Mucosa of rectum (tissue), 2 donors: ENCODE results near the gene WSCD1.

Experiments used
- H3K27ac ChIP-seq, 2 donors: one replicate each; pipeline ENCODE4 v1.7.0; 2013; ENCODE audit warnings: inconsistent platforms in 2 of 2, low read depth in 2 of 2, low read length in 2 of 2
- H3K27me3 ChIP-seq, 2 donors: one replicate each; pipeline ENCODE4 v1.7.0; 2013; ENCODE audit warnings: low read length in 2 of 2; ENCODE audit not compliant: control insufficient read depth in 2 of 2, insufficient read depth in 2 of 2
- H3K36me3 ChIP-seq, 2 donors: one replicate each; pipeline ENCODE4 v1.7.0; 2013; ENCODE audit warnings: low read length in 2 of 2; ENCODE audit not compliant: control insufficient read depth in 2 of 2, insufficient read depth in 2 of 2
- H3K4me1 ChIP-seq, 2 donors: one replicate each; pipeline ENCODE4 v1.7.0; 2013; ENCODE audit warnings: low read length in 2 of 2, mild to moderate bottlenecking in 1 of 2; ENCODE audit not compliant: control insufficient read depth in 2 of 2, insufficient read depth in 2 of 2
- H3K4me3 ChIP-seq, 2 donors: one replicate each; pipeline ENCODE4 v1.7.0; 2013; ENCODE audit warnings: low read length in 2 of 2
- H3K9ac ChIP-seq, 2 donors: one replicate each; pipeline ENCODE4 v1.7.0; 2013; ENCODE audit warnings: low read length in 2 of 2, low read depth in 1 of 2, mild to moderate bottlenecking in 1 of 2
- H3K9me3 ChIP-seq, 2 donors: one replicate each; pipeline ENCODE4 v1.7.0; 2013; ENCODE audit warnings: low read length in 2 of 2; ENCODE audit not compliant: control insufficient read depth in 2 of 2
- donor health status: healthy.
- donor health status: Normal muscosa, but diverticular disease.

WSCD1 gene

DNA sequence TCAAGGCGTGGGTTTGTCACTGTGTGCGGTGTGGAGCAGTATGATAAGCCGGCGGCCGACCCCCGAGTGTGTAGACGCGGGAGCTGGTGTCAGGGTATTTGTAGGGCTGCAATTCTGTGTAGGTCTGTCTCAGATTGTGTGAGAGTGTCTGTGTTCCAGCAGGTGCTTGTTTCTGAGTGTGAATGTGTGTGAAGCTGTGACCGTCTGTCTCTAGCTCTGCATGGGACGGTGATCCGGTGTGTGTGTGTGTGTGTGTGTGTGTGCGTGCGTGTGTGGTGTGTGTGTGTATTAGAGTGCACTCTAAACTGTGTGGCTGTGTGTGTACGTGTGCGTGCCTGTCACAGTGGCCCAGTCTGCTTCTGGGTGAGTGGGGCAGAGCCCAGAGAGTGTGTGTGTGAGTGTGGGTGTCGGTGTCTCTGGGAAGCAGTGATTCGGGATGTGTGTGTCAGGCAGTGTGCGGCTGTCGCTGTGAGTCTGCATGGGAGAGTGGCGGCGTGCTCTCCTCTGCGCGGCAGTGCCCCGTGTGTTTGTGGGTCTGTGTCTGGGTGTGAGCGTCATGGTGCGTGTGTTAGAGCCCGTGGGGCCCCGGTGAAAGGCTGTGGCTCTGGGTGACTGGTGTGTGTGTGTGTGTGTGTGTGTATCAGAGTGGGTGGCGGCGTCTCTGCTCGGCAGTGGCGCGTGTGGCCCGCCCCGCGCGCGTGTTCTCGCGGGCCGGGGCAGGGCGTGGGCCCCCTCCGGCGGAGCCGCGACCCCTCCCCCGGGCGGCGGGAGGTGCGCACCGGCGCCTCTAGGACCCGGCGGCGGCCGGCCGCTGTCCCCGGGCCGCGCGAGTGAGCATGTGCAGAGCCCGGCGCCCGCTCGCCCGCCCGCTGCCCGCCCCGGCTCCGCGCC is at the start of gene WSCD1:
WSCD1 (plus strand) TSS at position 841 of the 891 bp plus-strand sequence. CDS start 10,280 bp downstream, outside the sequence.
- H3K27me3 ChIP-seq: peaks cover 18 to 20% of the 10 kb centered on the region in 2 donors
- H3K9ac ChIP-seq: peak within 1 kb of the TSS; percentile 13 to 47
- H3K27ac ChIP-seq: peak within 1 kb of the TSS in 1 of 2 donors; percentile 43
- peaks cover 3 to 9% of the 10 kb centered on the region in 2 donors for H3K4me1 ChIP-seq
- no peaks in the 10 kb centered on the region for H3K36me3 ChIP-seq
- no peaks in the 10 kb centered on the region for H3K9me3 ChIP-seq
- H3K4me3 ChIP-seq: peak within 1 kb of the TSS; percentile 66 to 81

- Histone ChIP-seq H3K27me3 (peaks cover 7 to 8% of the 10 kb centered on the region in 2 donors), H3K4me1 (no peaks in the 10 kb centered on the region), H3K9ac (no peak overlapping the region), H3K36me3 (no peaks in the 10 kb centered on the region), H3K4me3 (no peak overlapping the region), H3K9me3 (no peaks in the 10 kb centered on the region), H3K27ac (no peak overlapping the region)
These were observed 49.2 kb upstream of the WSCD1 start for GRCh38 chr17:6021011-6021400.

- H3K9ac ChIP-seq: no peak overlapping the region
- no peaks in the 10 kb centered on the region for H3K36me3 ChIP-seq
- H3K27ac ChIP-seq: no peak overlapping the region
- no peak overlapping the region for H3K4me3 ChIP-seq
- no peaks in the 10 kb centered on the region for H3K4me1 ChIP-seq
- no peaks in the 10 kb centered on the region for H3K9me3 ChIP-seq
- H3K27me3 ChIP-seq: peaks cover 7 to 8% of the 10 kb centered on the region in 2 donors
These were observed 48.6 kb upstream of the WSCD1 start for GRCh38 chr17:6021627-6022026.

- Histone ChIP-seq H3K9me3 (no peaks in the 10 kb centered on the region), H3K4me3 (no peak overlapping the region), H3K4me1 (no peaks in the 10 kb centered on the region), H3K27me3 (peaks cover 4 to 8% of the 10 kb centered on the region in 2 donors), H3K27ac (no peak overlapping the region), H3K36me3 (no peaks in the 10 kb centered on the region), H3K9ac (no peak overlapping the region)
These were observed 46.9 kb upstream of the WSCD1 start for GRCh38 chr17:6023036-6023831.

- Histone ChIP-seq H3K27ac (no peak overlapping the region), H3K9me3 (no peaks in the 10 kb centered on the region), H3K9ac (no peak overlapping the region), H3K4me1 (no peaks in the 10 kb centered on the region), H3K36me3 (no peaks in the 10 kb centered on the region), H3K27me3 (peaks cover 4 to 7% of the 10 kb centered on the region in 2 donors), H3K4me3 (no peak overlapping the region)
These were observed 45.6 kb upstream of the WSCD1 start for GRCh38 chr17:6024576-6024975.

DNA sequence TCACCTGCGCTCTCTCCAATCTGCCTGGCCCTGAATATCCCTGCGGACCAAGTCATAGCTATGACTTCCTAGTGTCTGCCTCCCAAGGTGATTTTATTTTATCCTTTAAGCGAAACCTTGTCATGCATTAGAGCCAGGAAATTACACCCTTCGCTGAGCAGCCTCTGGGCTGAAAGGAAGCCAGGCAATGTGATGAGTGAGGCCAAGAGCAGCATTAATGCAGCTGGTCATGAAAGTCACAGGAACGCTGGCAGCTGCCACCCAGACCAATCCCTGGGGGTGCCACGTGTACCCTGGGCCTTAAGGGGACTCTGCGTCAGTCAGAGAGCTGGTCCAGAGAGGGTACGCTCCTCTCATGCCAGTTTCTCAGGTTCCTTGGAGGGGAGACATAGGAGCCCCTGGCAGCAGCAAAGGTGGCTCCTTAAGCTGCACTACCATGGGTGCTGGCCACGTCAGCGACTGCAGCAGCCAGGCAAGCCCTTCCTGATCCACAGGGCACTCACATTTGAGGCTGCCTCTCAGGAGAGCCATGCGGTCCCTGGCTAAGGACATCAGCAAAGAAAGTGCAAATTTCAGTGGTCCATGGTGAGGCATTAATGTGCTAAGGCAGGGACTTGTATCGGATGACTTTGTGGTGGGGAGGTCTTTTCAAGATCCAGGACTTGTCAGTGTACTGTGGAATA is 42.7 kb upstream of the WSCD1 start:
- Histone ChIP-seq H3K36me3 (no peaks in the 10 kb centered on the region), H3K9ac (no peak overlapping the region), H3K9me3 (no peaks in the 10 kb centered on the region), H3K27me3 (peaks cover 2 to 4% of the 10 kb centered on the region in 2 donors), H3K4me1 (no peaks in the 10 kb centered on the region), H3K27ac (no peak overlapping the region), H3K4me3 (no peak overlapping the region)

DNA sequence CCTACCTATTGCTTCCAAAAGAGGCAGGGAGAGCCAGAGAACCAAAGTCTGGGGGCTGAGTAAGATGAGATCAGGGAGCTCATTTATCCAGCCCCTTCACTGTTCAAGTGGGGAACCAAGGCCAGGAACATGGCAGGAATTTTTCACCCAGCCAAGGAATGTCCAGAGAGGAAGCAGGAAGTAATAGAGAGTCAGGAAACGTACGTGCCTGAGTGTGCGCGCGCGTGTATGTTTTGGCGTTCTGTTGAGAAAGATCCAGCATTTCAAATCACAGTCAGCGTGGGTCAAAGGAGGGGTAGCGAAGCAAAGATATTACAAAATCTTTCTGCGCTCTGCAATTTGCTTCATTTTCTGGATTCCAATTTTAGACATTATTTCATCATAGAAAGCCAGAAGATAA is 41.9 kb upstream of the WSCD1 start:
- no peak overlapping the region for H3K4me3 ChIP-seq
- no peaks in the 10 kb centered on the region for H3K4me1 ChIP-seq
- H3K9ac ChIP-seq: no peak overlapping the region
- no peaks in the 10 kb centered on the region for H3K36me3 ChIP-seq
- peaks cover 2 to 5% of the 10 kb centered on the region in 2 donors for H3K27me3 ChIP-seq
- no peak overlapping the region for H3K27ac ChIP-seq
- no peaks in the 10 kb centered on the region for H3K9me3 ChIP-seq

DNA sequence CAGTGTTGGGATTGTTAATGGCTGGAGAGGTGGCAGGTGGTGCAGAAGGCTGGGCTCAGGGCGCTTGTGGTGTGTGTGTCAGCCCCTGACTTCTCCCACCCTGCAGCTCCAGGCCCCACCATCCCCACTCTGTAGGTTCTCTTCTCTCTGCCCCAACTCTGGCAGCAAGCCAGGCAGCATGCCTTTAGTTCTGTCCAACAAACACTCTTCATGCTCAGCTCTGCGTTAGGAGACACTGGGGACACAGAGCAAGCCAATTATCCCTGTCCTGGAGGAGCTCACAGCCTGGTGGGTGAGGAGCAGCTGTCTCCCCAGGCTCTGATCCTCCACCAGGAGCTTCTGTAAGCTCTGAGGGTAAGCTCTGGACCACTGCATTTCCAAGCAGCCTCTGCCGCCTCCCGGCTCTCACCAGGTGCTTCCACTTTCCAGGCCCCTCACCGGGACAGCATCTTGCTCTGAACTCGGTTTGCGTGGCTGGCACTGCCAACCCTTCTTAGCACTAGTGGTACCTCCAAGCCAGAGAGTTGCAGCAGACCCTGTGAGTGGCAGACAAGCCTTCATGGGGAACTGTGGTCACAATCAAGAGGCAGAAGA is 34.3 kb upstream of the WSCD1 start:
- Histone ChIP-seq H3K27me3 (peaks cover 0 to 3% of the 10 kb centered on the region in 2 donors), H3K36me3 (no peaks in the 10 kb centered on the region), H3K4me1 (no peaks in the 10 kb centered on the region), H3K4me3 (no peak overlapping the region), H3K27ac (no peak overlapping the region), H3K9me3 (no peaks in the 10 kb centered on the region), H3K9ac (no peak overlapping the region)

- Histone ChIP-seq H3K27me3 (peaks cover 0 to under 1% of the 10 kb centered on the region in 2 donors), H3K4me1 (no peaks in the 10 kb centered on the region), H3K9me3 (no peaks in the 10 kb centered on the region), H3K27ac (no peak overlapping the region), H3K9ac (no peak overlapping the region), H3K4me3 (no peak overlapping the region), H3K36me3 (no peaks in the 10 kb centered on the region)
These were observed 29.7 kb upstream of the WSCD1 start for GRCh38 chr17:6040504-6040903.
